Urothelium cell line (cell line): ENCODE measurements around the gene TGFBR3.

Experiments
- DNase-seq: peaks from one replicate; pipeline ENCODE4 v3.0.0; 2011; ENCODE audit warnings: low spot score, mixed read lengths
- FAIRE-seq: peaks from 2 replicates; lab custom pipeline; 2011; peaks lifted over from hg19 to GRCh38; lab: Jason Lieb, UNC

The TGFBR3 gene

GRCh38 chr1:91764471-91765115, 121.4 kb downstream of the TGFBR3 start:
- FAIRE-seq (no peak), DNase-seq (no peak)

GRCh38 chr1:91763252-91763651, 122.7 kb downstream of the TGFBR3 start:
- FAIRE-seq: no peak
- no peak for DNase-seq

DNA sequence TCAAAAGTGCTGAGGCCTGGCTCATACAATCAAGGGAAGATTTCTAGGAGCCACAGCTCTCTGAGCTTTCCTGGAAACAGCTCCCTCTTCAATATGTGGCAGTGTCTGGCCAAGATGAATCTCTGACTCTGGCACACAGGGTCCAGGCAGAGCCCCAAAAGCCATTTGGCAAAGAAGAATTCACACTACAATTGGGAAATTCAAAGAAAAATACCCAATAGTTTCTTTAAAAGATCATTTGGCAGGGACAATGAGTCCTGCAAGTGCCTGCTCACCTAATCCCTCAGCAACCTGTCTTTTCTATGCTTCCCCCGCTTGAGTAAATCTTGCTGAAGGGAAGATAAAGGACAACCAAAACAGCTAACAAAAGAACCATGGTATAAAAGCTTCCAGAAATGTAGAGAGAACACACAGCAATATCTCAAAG, 124.6 kb downstream of the TGFBR3 start:
- no peak for DNase-seq
- no peak for FAIRE-seq

GRCh38 chr1:91760512-91760911, 125.4 kb downstream of the TGFBR3 start:
- FAIRE-seq (no peak), DNase-seq (no peak)

- no peak for FAIRE-seq
- no peak for DNase-seq
Observed at GRCh38 chr1:91759076-91759475, 126.9 kb downstream of the TGFBR3 start.

DNA sequence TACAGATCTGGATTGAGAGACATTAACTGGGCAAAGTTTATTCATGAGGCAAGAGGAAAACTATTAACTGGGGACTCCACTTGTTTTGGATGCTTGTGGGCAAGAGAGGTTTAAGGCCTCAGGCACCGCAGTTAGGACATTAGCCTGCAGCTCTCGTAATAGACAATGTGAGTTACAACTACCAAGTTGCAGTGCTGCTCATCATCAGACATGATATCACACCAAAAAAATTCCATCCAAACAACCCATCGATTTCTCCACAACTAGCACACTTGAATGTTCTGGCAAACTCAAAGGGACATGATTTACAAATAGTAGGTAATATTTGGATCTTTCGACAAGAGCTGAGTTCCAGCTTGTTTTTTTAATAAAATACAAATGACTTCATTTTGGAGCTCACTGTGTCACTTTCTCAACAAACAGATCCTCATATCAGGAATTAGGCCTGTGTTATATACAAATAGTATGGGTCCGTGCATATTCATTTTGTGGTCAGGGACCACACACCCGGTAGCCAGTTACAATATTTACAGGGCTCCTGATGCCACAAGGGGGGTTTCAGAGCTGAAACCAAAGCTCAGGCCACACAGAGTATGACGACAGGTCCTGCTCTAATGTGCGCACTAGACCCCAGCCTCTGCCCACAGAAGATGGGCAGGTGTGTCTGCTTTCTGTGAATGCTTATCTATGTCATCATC, 128.0 kb downstream of the TGFBR3 start:
- FAIRE-seq: no peak
- DNase-seq: no peak

DNA sequence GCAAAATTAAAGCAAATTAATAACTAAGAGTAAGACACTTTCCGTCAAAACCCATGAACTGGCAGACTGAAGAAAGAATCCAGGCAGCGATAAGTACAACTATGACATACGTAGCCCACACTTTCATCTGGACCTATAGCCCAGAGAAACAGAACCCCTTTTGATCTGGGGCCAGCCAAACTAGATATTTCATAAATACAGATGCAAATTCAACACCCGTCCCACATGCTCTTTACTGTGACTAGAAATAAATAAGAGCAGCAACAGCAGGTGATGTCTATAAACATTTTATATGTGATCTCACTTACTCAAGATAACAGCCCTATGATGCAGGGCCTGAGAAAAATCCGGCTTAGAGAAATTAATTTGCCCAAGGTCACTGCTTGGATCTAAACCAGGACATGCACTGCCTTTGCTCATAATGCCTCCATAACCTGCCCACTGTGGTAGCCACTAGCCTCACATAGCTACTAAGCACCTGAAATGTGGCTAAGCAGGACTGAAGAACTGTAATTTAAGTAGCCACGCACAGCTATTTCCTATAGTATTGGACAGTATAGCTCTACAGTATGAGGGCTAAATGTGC, 130.2 kb downstream of the TGFBR3 start:
- no peak for DNase-seq
- no peak for FAIRE-seq

GRCh38 chr1:91754816-91755580, 131.0 kb downstream of the TGFBR3 start:
- FAIRE-seq: no peak
- no peak for DNase-seq

DNA sequence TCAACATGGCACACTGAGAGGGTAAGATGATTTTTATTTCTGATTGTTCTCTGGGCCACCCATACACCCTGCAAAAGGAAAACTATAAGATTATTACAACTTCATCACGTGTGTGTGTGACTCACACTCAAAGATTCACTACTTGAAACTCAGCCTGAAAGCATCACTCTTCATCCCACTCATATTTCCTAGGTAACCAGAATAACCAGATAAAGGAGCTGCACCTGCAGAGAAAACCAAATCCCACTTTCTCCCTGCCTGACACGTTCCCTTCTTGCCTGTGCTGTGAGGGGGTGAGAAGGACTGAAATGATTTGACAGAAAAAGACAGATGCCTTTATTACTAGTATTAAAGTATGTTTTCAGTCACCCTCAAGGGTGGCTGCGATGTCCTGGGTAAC, 131.6 kb downstream of the TGFBR3 start:
- DNase-seq (peak; percentile 19), FAIRE-seq (no peak)

DNA sequence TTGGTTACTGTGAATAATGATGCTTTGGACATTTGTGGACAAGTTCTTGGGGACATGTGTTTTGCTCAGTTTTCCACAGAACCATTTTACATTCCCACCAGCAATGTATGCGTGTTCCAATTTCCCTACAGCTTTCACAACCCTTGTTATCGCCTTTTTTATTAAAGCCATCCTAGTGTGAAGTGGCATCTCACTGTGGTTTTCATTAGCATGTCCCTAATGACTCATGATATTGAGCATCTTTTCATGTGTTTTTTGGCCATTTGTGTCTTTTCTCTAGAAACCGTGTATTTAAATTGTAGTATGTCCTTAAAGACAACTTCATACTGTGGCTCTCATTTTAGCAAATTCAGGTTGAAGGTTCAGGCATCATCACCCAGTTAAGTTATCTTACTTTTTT, 132.1 kb downstream of the TGFBR3 start:
- DNase-seq: no peak
- no peak for FAIRE-seq

DNA sequence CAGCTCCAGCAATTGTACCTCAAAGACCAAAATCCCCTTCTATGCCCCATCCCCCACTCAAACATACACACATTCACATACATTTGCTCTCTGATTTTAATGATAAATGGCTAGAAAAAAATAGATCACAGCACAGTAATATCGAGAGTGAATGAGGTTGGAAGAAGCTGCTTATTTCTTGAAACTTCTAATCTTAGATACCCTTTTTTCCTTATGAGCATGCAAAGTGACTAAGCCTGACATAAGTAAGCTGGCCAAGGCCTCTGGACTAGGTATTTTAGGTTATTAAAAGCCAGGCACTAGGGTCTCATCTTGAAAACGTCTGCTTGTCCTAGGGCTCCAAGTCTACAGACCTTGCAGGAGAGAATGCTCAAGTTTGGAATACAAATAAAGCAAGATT, 133.6 kb downstream of the TGFBR3 start:
- FAIRE-seq (no peak), DNase-seq (no peak)

DNA sequence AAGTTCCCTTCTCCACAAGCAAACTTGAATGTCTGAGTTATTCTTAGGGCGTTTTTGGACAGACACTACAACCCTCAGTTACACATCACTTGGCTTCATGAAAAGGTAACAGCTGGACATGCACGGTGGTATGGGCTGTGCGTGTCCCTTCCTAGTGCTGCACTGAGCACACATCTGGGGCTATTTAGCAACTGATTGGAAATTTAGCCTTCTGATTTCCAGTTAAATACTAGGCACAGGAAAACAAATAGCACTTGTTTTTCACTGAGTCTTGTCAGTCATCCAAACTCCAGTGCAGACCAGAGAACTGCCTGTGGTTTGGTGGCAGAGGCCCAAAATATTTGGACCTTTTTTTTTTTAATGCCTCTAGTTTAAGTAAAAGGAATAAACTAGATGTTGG, 134.7 kb downstream of the TGFBR3 start:
- FAIRE-seq (no peak), DNase-seq (peak; percentile 27)

- DNase-seq (no peak), FAIRE-seq (no peak)
Observed at GRCh38 chr1:91750398-91750996, 135.5 kb downstream of the TGFBR3 start.

- FAIRE-seq (no peak), DNase-seq (no peak)
Observed at GRCh38 chr1:91749788-91750231, 136.1 kb downstream of the TGFBR3 start.

DNA sequence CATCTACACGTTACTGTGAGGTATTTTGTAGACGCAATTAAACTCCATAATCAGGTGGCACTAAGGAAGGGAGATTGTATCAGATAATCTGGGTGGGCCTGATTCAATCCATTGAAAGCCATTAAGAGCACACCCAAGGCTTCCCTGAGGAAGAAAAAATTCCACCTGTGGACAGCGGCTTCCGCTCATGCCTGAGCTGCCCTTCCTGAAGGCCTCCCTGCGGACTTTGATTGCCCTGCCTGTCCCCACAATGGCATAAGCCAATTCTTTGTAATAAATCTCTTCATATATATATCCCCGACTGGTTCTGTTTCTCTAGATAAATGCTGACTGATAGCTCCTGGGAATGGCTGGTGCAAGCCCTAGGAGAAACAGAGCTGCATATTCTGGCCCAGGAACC, 138.3 kb downstream of the TGFBR3 start:
- DNase-seq (no peak), FAIRE-seq (no peak)

DNA sequence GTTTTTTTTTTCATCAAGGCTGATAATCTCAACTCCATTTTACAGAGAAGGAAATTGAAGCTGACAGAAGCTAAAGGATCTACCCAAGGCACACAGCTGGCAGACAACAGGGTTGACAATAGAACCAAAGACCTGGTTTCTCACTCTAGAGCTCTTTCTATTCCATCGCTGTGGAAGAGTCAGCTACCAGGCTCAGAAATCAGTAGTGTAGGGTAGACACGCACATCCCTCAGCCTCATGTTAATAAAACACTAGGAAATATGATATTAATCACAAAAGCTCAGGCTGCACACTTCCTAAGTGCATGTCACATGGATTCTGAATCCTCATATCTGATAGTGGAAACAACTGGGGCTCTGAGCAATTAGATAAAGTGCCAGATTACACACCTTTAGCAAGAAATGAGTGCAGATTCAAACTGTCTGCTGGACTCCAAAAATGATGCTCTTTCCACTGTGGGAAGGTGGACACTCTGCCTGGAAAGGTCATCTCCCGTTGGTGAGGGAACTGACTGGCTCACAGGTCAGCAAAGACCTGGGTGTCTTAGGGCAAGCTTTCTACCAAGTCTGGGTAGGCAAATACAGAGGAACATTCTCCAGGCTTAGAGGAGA, 139.1 kb downstream of the TGFBR3 start:
- DNase-seq (no peak), FAIRE-seq (no peak)

- DNase-seq (no peak), FAIRE-seq (no peak)
Observed at GRCh38 chr1:91745640-91746373, 140.1 kb downstream of the TGFBR3 start.

DNA sequence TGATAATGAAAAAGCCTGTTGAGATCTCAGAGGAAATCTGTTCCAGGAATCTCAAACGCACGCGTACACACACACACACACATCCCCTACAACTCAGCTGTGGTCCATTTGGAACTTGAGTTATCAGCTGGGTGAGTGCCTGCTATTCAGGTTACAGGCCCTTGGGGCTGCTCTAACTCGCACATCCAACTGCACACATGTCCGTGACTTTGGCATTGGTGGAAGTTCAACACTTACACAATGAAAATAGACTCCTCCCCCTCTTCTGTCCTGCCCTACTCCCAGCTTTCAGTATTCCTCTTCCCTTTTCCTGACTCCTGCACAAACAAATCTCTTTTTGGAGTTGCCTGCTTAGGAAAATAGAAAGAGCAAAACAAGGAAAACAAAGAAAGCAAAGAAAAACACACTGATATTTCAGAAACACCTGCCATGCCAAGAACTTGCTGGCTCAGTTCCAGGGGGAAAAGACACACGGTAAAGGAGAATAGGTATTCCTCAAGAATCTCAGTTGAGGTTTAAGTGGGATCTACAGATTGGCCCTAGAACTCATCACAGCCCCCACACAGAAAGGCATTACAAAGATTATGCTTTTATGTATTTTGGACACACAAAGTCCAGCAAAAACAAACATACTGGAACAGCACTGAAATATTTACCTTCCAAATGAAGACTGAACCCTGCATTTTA, 140.9 kb downstream of the TGFBR3 start:
- DNase-seq: no peak
- FAIRE-seq: no peak

DNA sequence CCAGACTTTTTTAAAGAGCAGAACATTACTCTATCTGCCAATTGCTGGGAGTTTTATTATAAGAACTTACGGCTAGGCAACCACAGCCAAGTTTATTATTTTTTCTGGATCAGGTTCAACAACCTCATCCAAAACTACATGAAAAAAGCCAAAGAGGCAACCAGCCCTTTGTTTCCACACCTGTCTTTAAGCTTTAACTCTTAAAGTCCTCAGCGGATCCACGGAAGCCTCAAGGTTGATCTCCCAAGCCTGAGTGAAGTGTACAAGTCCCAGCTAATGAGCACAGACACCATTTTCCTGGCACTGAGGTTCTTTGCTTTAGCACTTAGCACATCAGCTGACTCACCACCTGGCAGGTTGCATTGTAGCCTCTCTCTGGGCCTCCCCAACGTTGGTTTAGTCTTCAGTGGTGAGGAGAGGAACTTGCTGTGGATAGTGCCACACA, 143.1 kb downstream of the TGFBR3 start:
- FAIRE-seq (no peak), DNase-seq (no peak)
